SK-N-SH (cell line): Measurements from ENCODE around the gene MOB2. TPM values are rescaled to one million over a fixed set of nuclear protein-coding genes. Genes with fewer than 3 reads are reported as not detected.

Experiments
- CTCF ChIA-PET: fragments of 300-600, 350-600 bp; formaldehyde crosslinking; extraction: SDS; loops from one replicate; lab custom pipeline; 2021; lab: Yijun Ruan, JAX
- POLR2A ChIA-PET: fragments of 350-600 bp; sonication (Branson Sonifier 250); formaldehyde crosslinking; extraction: SDS; loops from one replicate; lab custom pipeline; 2020; ENCODE audit warnings: antibody characterized with exemption, inconsistent platforms; lab: Yijun Ruan, JAX
- DNase-seq: peaks from one replicate; pipeline ENCODE4 v3.0.0; 2012
- H2AFZ ChIP-seq: fragments of 200-600 bp; sonication (generic); 2 replicates; pipeline ENCODE4 v1.8.1; 2016; ENCODE audit warnings: antibody characterized with exemption, mild to moderate bottlenecking, low read depth
- H3F3A ChIP-seq: fragments of 200-600 bp; sonication (generic); replicated peaks from 2 replicates; pipeline ENCODE3; 2016; ENCODE audit warnings: antibody characterized with exemption, mild to moderate bottlenecking; ENCODE audit not compliant: insufficient read depth
- H3K27ac ChIP-seq, 2 experiments: fragments of 200-500 bp in 1 of 2; fragments of 200-600 bp in 1 of 2; sonication (Bioruptor generic) in 1 of 2; sonication (generic), shearing (Covaris generic) in 1 of 2; 2 replicates each; pipeline versions ENCODE4 v1.5.1 to v1.6.1; 2014 to 2016; ENCODE audit warnings: low read depth in 2 of 2, inconsistent platforms in 1 of 2, low read length in 1 of 2, mild to moderate bottlenecking in 1 of 2, mixed read lengths in 1 of 2
- H3K27me3 ChIP-seq: fragments of 200-600 bp; sonication (generic), shearing (Covaris generic); 2 replicates; pipeline ENCODE4 v1.6.1; 2016; ENCODE audit warnings: mixed run types; ENCODE audit not compliant: insufficient read depth
- H3K36me3 ChIP-seq, 2 experiments: fragments of 200-500 bp in 1 of 2; fragments of 200-600 bp in 1 of 2; sonication (Bioruptor generic) in 1 of 2; sonication (generic) in 1 of 2; replicated peaks in 1 of 2; 2 replicates each; pipeline versions ENCODE3 to v1.5.1; 2014 to 2016; ENCODE audit warnings: low read length in 1 of 2, mild to moderate bottlenecking in 1 of 2; ENCODE audit not compliant: insufficient read depth in 2 of 2, control insufficient read depth in 1 of 2
- H3K4me1 ChIP-seq, 2 experiments: fragments of 200-500 bp in 1 of 2; fragments of 200-600 bp in 1 of 2; sonication (Bioruptor generic) in 1 of 2; sonication (generic), shearing (Covaris generic) in 1 of 2; 2 replicates each; pipeline versions ENCODE4 v1.5.1 to v1.6.1; 2014 to 2016; ENCODE audit warnings: low read depth in 1 of 2, low read length in 1 of 2, mixed run types in 1 of 2; ENCODE audit not compliant: insufficient read depth in 2 of 2, control insufficient read depth in 1 of 2
- H3K4me2 ChIP-seq: fragments of 200-600 bp; sonication (generic), shearing (Covaris generic); 2 replicates; pipeline ENCODE4 v1.6.1; 2017; ENCODE audit warnings: mixed run types
- H3K4me3 ChIP-seq, 2 experiments: fragments of 200-500 bp in 1 of 2; fragments of 200-600 bp in 1 of 2; sonication (Bioruptor generic) in 1 of 2; sonication (generic), shearing (Covaris generic) in 1 of 2; 2 replicates each; pipeline versions ENCODE4 v1.5.1 to v1.8.1; 2014 to 2016; ENCODE audit warnings: low read depth in 2 of 2, inconsistent platforms in 1 of 2, low read length in 1 of 2, mild to moderate bottlenecking in 1 of 2, mixed read lengths in 1 of 2, moderate library complexity in 1 of 2
- H3K79me2 ChIP-seq: fragments of 200-600 bp; sonication (generic); 2 replicates; pipeline ENCODE4 v1.8.1; 2017; ENCODE audit warnings: mild to moderate bottlenecking; ENCODE audit not compliant: insufficient read depth
- H3K9ac ChIP-seq: fragments of 200-600 bp; sonication (generic); 2 replicates; pipeline ENCODE4 v1.6.1; 2017; ENCODE audit warnings: mixed run types
- H3K9me2 ChIP-seq: fragments of 200-600 bp; sonication (generic); 2 replicates; pipeline ENCODE4 v1.6.1; 2017; ENCODE audit warnings: mixed run types
- H3K9me3 ChIP-seq: fragments of 200-600 bp; sonication (generic); 2 replicates; pipeline ENCODE4 v1.6.1; 2017; ENCODE audit warnings: mixed run types, mild to moderate bottlenecking, moderate library complexity
- H4K20me1 ChIP-seq: fragments of 200-600 bp; sonication (generic); 2 replicates; pipeline ENCODE4 v1.6.1; 2017; ENCODE audit warnings: mild to moderate bottlenecking, mixed run types; ENCODE audit not compliant: insufficient read depth
- FOXJ3 ChIP-seq: sonication (generic); formaldehyde crosslinking; IDR thresholded peaks from 2 replicates; pipeline ENCODE4 v1.5.1; 2020; ENCODE audit warnings: mild to moderate bottlenecking, missing genetic modification reagents
- GATA2 ChIP-seq: sonication (generic); formaldehyde crosslinking; IDR thresholded peaks from 2 replicates; pipeline ENCODE4 v1.5.0; 2020; ENCODE audit warnings: mild to moderate bottlenecking, missing genetic modification reagents
- IRF3 ChIP-seq: fragments of 150-350 bp; IDR thresholded peaks from 2 replicates; pipeline ENCODE4 v1.6.1; 2016; ENCODE audit warnings: mild to moderate bottlenecking, low read depth, low read length
- REST ChIP-seq: IDR thresholded peaks from 2 replicates; pipeline ENCODE4 v1.6.1; 2012; ENCODE audit warnings: mild to moderate bottlenecking, low read depth, low read length, moderate library complexity
- RFX5 ChIP-seq: IDR thresholded peaks from 2 replicates; pipeline ENCODE4 v1.6.1; 2012; ENCODE audit warnings: mild to moderate bottlenecking, improper control_type of control experiment, low read length
- RXRA ChIP-seq: IDR thresholded peaks from 2 replicates; pipeline ENCODE4 v1.4.0; 2012; ENCODE audit warnings: low read depth, mild to moderate bottlenecking, borderline replicate concordance
- TAF1 ChIP-seq: IDR thresholded peaks from 2 replicates; pipeline ENCODE4 v1.6.1; 2012; ENCODE audit warnings: low read depth, mild to moderate bottlenecking, low read length, moderate library complexity, borderline replicate concordance
- USF1 ChIP-seq: IDR thresholded peaks from 2 replicates; pipeline ENCODE4 v1.4.0; 2012; ENCODE audit warnings: low read depth, borderline replicate concordance
- WGBS: methylation state at CpG from one replicate; pipeline ENCODE4 v1.1.6; 2017; ENCODE audit warnings: low lambda C conversion rate; 5-methylcytosine and 5-hydroxymethylcytosine counted together
- polyA plus RNA-seq, 3 experiments: library from polyadenylated mRNA; depleted of rRNA; stranded (reverse); fragments of >200 nt; gene quantifications; 2 replicates each; pipeline ENCODE4 v1.2.3, GENCODE V29; 2012

Gene MOB2
- polyA plus RNA-seq, 1 of the 3 experiments (the other 2 are of a cell fraction), result 45.8 TPM

GRCh38 chr11:1438261-1438966, 48.2 kb downstream of the MOB2 start:
- H3K9me3 ChIP-seq, result no peaks in the 10 kb centered on the region
- peaks cover 0 to 30% of the 10 kb centered on the region in 2 experiments; a peak in 1 of 4 replicates for H3K4me1 ChIP-seq
- H3K79me2 ChIP-seq, result no peaks in the 10 kb centered on the region
- POLR2A ChIA-PET, result interaction anchor here (1.1 kb wide), 1 partner anchor 65 kb away, joined by 3 read pairs; no protein-coding TSS in a partner anchor
- no peak overlapping the region for H2AFZ ChIP-seq
- no peaks in the 10 kb centered on the region for H3K9me2 ChIP-seq
- peak; percentile 79 for DNase-seq
- TF ChIP-seq USF1 (no peak), IRF3 (no peak), RXRA (no peak), RFX5 (no peak), TAF1 (no peak)
- 78% methylated on average over 10 of the region's 19 CpGs for WGBS
- no peaks in the 10 kb centered on the region for H3K36me3 ChIP-seq
- H4K20me1 ChIP-seq, result no peaks in the 10 kb centered on the region
- H3F3A ChIP-seq, result no peaks in the 10 kb centered on the region
- no peaks in the 10 kb centered on the region for H3K27me3 ChIP-seq
- no peak overlapping the region for H3K4me2 ChIP-seq
- H3K27ac ChIP-seq, result peak overlapping the region in 1 of 2 experiments; percentile 69; a peak in 2 of 4 replicates
- H3K4me3 ChIP-seq, result no peak overlapping the region
- H3K9ac ChIP-seq, result no peak overlapping the region
- CTCF ChIA-PET, result interaction anchor here (0.7 to 1.1 kb wide), 3 partner anchors 14 to 108 kb away, joined by 3 to 5 read pairs (median 3); no protein-coding TSS in a partner anchor

GRCh38 chr11:1437500-1437899, 49.1 kb downstream of the MOB2 start:
- Histone ChIP-seq H3K4me2 (no peak overlapping the region), H3K4me3 (no peak overlapping the region), H2AFZ (no peak overlapping the region), H3K79me2 (no peaks in the 10 kb centered on the region), H4K20me1 (no peaks in the 10 kb centered on the region), H3K36me3 (no peaks in the 10 kb centered on the region), H3K9me2 (no peaks in the 10 kb centered on the region), H3K9me3 (no peaks in the 10 kb centered on the region), H3K4me1 (peaks cover 0 to 30% of the 10 kb centered on the region in 2 experiments; a peak in 1 of 4 replicates), H3K9ac (no peak overlapping the region), H3F3A (no peaks in the 10 kb centered on the region)
- WGBS, result 66% methylated on average over 5 of the region's 6 CpGs
- peak; percentile 81 for DNase-seq
- POLR2A ChIA-PET, result interaction anchor here (0.8 kb wide), 1 partner anchor 47 kb away, joined by 3 read pairs; no protein-coding TSS in a partner anchor
- no peak for TF ChIP-seq IRF3
- peak; percentile 78 for TF ChIP-seq GATA2 (CRISPR knock-in tag)
- 0 out of 2 replicates have a peak, but pooled peaks have one; percentile 19 for TF ChIP-seq FOXJ3 (CRISPR knock-in tag)
- no peak for TF ChIP-seq REST
- TF ChIP-seq, all 33 proteins: peak for 2
- CTCF ChIA-PET, result interaction anchor here (1.1 kb wide), 2 partner anchors 109 to 144 kb away, joined by 3 read pairs; no protein-coding TSS in a partner anchor
- Histone ChIP-seq H3K27ac (peak overlapping the region in 1 of 2 experiments; percentile 69; a peak in 1 of 4 replicates), H3K27me3 (no peaks in the 10 kb centered on the region)
